ENCODE results near the gene SUV39H2.
"Not testable (repeated sequence)": the region's sequence is repeated elsewhere in the genome, so short reads cannot be mapped to it uniquely, and the experiment has no call there.

SUV39H2 gene

DNA sequence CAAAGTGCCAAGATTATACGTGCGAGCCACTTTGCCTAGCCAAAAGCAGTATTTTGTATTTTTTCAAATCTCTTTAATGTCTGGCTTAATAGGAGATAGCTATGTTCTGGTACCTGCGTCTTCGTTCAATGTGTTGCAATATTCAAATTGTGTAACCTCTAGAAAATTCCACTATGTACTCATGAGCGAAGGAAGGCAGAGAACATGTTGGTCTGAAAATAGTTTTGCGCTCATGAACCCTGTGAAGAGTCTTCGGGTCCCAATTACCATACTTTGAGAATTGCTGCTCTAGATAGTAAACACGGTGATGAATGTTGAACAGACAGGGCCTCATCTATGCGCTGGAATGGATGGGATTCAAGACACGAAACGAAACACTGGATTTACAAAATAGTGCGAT, 2.7 kb upstream of the SUV39H2 start:
- no peak for DNase-seq (ENCODE audit: low read depth in 2 of 2)

DNA sequence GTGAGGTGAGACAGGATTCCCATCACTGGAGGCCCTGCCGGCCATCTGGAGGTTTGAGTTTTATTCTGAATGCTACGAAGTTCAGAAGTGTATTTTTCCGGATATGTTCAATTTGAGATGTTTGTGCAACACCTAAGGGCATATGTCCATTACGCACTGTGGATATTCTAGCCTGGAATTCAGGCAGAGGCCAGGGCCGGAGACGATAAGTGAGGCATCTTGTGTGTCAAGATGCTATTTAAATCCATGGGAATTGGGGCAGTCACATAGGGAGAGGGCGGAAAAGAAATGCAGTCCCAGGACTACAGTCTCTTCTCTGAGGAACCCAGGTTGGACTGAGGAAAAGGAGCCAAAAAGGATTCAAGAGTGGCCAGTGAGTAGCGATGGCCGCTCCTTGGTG, 1.9 kb upstream of the SUV39H2 start:
- no peak for DNase-seq (ENCODE audit: low read depth in 2 of 2)

DNA sequence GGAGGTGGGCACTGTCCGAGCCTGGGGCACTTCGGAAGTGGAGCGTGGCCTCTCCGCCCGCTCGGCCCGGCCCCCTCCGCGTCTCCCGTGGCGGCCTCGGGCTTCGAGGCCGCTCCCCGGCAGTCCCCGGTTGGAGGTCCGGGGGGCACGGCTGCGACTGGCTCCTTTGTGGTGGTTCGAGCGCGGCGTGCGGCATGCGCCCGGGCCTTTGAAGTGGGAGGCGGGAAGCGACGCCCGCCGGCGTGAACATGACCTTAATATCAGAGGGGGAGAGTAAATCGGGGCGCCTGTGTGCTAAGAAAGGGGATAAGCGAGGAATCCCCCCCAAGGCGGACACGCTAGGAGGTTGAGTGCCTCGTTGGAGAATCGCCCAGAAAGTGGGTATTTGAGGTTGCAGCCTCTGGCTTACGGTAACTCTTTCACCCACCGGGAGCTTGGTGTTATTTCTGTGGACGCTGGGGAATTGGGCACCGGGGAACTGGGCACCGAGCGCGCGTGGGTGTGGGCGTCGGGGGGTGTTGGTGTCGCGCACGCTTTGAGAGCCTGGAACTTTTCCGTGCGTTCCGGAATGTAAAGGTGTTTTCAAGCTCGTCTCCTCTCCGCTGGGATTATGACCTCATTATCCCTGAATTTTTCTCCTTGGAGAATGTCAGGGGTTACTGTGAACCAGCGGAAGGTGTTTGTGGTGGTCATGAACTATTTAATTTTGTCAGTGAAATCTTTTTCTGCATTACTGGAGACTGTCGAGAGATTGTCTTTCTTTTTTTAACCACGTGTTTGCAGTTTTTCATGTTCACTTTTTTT, 660 bp downstream of the SUV39H2 start:
- peak in 1 of 2 donors; percentile 31 for DNase-seq (ENCODE audit: low read depth in 2 of 2)

DNA sequence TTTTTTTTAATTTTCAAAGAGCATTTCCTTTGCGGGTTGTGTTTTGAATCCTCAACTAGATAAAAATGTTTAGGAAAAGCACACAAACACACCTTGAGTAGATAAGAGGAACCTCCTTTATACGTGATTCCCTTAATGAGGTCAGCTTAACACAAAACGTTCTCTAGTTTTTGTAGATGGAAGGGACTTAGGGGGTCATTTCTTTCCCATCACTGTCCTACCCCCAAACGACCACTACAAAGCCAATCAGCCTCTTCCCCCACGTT, 1.2 kb downstream of the SUV39H2 start:
- no peak for DNase-seq (ENCODE audit: low read depth in 2 of 2)

DNA sequence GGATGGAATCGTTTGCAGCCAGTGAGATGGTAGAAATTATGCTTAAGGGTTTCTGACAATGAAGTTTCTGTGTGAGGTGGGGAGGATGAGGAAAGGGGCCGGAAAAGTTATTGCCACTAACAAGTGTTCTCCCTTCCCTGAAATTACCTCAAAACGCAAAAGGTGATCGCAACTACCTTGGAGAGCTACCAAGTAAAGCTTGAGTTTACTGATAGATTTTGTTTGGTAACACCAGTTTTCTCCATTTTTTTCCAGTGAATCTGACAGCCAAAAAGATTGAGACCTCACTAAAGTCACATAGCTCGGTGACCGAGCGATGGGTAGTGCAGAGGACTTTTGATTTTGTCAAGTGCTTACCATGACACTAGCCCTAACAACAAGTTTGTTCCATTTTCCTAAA, 1.6 kb downstream of the SUV39H2 start:
- no peak for DNase-seq (ENCODE audit: low read depth in 2 of 2)

DNA sequence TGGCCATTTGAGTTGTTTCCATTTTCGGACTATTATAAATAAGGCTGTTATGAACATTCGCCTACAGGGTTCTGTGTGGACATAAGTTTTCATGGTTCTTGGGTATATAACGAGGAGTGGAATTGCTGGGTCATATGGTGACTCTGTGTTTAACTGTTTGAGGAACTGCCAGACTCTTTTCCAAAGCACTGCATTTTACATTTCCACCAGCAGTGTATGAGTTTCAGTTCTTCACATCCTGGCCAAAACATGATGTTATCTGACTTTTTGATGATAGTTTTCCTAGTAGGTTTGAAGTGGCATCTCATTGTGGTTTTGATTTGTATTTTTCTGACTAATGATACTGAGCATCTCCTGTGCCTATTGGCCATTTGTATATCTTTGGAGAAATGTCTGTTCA, 5.4 kb downstream of the SUV39H2 start:
- no peak for DNase-seq (ENCODE audit: low read depth in 2 of 2)

DNA sequence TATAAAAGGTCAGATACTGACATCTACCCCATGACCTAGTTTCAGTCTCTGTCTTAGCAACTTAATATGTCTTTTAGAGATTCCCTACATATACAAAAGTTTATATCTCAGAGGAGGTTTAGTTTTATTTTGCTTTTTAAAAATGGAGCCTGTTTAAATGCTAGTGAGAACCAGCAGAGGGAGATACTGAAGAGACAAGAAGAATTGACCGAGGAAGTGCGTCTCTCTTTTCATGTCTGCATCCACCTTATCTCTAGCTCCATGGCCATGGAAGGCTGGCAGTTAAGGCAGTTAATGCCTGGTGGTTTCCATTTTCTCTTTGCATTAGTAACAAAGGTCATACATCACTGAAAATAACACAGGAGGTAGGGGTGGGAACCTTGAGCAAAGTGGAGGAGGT, 10.7 kb downstream of the SUV39H2 start:
- no peak for DNase-seq (ENCODE audit: low read depth in 2 of 2)

DNA sequence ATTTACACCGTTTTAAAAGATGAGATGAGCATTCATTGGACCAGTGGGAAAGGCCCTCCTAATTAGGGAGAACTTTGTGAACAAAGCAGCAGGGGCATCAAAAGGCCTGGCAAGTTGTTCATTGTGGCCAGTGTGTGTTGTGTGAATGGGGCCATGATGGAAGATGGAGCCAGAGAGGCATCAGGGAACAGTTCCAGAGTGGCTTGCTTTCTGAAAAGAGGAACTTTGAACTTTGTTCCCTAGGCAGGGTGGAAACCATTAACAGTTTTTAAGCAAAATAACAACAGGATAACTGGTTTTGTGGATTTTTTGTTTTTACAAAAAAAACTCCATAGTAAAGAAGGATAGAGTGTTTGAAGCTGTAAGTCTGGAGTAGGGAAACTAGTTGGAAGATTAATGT, 12.5 kb downstream of the SUV39H2 start:
- DNase-seq (ENCODE audit: low read depth in 2 of 2) = no peak

DNA sequence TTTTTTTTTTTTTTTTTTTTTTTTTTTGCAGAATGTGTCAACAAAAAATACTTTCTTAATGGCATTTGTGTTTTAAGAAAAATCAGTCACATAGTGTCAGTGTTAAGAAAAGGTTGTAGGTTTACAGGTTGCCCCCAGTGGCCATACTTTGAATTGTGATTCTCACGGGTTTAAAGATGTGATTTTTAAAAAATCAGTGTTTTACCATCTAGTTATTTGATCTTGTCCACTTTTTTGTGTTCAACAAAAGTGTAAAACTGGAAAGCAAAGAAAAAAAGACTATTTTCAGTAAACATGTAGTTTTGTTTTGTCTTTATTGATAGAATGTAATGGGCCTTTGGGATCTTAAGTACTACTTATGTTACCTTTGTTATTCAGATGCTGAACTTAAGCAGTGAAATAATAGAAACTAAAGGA, 25.7 kb downstream of the SUV39H2 start:
- no peak for DNase-seq (ENCODE audit: low read depth in 2 of 2)

DNA sequence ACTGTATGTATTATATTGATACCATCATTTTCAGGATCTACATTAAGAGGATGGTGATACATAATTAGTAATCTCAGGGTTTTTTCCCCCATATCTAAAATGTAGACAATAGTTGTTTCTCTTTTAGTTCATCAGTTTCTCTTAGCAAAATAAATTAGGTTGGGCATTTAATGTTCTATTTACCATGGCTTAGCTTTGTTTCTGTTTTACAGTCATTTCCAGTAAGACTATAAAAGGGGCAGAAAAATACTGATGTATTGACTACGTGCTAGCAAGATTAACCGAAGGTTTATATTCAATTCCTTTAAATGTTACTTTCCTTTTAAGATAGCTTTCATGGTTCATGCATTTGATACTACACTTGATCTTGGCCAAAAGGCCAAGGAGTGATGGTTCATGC, 26.2 kb downstream of the SUV39H2 start:
- DNase-seq (ENCODE audit: low read depth in 2 of 2) = no peak

DNA sequence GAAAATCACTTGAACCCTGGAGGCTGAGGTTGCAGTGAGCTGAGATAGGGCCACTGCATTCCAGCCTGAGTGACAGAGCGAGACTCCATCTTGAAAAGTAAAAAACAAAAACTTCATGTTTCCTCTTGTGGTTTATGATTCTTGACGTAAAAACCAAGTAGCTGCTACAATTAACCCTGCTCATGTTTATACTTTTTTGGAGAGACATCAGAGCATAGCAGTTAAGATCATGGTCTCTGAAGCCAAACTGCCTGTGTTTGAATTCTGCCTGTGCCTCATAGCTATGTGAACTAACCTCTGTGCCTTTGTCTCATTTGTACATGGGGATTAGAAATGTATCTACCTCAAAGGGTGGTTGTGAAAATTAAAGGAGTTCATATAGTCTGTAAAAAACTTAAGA, 27.2 kb downstream of the SUV39H2 start:
- no peak for DNase-seq (ENCODE audit: low read depth in 2 of 2)

DNA sequence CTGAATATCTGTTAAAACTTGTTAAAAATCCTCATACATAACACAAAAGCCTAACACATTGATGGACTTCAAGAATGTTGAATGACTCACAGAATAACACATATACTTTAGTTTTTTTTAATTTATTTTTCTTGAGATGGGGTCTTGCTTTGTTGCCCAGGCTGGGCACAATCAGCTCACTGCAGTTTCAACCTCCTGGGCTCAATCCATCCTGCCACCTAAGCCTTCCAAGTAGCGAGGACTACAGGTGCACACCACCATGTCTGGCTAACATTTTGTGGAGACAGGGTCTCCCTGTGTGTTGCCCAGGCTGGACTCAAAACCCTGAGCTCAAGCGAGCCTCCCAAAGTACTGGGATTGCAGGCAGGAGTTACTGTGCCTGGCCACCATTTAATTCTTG, 28.1 kb downstream of the SUV39H2 start:
- DNase-seq (ENCODE audit: low read depth in 2 of 2) = no peak

DNA sequence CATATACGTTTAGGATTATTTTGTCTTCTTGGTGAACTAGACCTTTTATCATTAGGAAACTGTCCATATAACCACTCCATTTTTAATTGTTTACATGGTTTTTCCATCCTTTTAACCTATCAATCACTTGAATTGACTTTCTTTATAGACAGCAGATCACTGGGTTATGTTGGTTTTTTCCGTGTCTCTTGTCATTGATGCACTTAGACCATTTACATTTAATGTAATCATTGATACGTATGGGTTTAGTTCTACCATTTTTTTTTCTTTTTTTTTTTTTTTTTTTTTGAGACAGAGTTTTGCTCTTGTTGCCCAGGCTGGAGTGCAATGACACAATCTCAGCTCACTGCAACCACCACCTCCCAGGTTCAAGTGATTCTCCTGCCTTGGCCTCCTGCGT, 28.9 kb downstream of the SUV39H2 start:
- DNase-seq (ENCODE audit: low read depth in 2 of 2) = not testable (repeated sequence)

DNA sequence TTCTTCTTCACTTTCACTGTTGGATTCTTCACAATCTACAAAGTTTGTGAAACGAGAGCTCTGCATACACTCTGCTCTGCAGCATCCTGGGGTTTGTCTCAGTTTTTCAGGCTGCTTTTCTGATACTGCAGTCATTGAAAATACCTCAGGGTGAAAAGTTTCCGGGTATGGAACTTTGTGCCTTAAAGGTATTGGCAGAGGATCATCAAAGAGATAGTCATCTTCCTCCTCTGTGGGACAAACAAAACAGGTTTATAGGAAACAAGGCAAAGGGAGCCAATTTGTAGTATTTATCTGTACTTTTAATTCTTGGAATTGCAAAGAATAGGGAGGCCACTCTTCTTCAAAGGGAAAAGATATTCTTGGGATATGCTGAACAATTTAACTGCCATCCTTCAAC, 30.4 kb downstream of the SUV39H2 start:
- DNase-seq (ENCODE audit: low read depth in 2 of 2) = no peak

DNA sequence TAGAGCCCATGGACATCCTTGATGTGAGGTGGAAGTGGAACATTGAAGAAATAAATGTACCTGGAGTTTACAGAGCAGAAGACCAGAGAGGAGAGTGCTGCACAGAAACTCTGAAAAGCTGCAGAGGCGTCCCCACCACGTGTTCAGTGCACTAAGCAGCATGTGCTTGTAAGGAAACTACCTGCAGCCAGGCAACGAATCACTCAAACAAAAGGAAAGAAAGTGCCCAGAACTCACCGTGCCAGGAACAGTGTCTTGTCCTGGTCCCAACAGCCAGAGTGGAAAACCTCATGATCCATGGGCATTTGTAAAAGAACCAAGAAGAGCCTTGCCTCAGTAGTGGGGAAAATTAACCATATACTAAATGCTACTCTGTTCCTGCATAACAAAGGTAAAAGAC, 32.3 kb downstream of the SUV39H2 start:
- no peak for DNase-seq (ENCODE audit: low read depth in 2 of 2)

DNA sequence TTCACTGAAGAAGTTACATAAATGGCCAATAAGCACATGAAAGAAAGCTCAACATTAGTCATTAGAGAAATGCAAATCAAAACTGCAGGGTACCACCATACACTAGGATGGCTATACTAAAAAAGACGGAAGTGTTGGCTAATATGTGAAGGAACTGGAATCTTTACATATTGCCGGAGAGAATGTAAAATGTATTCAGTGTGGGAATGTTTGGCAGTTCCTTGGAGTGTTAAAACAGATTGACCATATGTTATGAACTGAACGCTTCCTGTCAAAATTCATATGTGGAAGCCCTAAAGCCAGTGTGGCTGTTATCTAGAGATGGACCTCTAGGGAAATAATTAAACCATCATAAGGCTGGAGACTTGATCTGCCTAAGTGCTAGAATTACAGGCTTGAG, 33.1 kb downstream of the SUV39H2 start:
- no peak for DNase-seq (ENCODE audit: low read depth in 2 of 2)

DNA sequence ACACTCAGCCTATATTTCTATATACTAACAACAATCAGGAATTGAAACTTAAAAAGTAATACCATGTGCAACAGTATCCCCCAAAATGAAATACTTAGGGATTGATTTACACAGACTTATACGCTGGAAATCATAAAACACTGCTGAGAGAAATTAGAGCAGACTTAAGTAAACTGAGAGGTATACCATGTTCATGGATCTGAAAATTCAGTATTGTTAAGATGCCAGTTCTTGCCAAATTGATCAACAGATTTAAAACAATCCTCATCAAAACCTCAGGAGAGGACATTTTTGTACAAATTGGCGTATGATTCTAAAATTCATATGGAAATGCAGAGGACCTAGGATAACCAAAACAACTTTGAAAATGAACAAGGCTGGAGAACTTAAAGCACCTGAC, 37.9 kb downstream of the SUV39H2 start:
- no peak for DNase-seq (ENCODE audit: low read depth in 2 of 2)

DNA sequence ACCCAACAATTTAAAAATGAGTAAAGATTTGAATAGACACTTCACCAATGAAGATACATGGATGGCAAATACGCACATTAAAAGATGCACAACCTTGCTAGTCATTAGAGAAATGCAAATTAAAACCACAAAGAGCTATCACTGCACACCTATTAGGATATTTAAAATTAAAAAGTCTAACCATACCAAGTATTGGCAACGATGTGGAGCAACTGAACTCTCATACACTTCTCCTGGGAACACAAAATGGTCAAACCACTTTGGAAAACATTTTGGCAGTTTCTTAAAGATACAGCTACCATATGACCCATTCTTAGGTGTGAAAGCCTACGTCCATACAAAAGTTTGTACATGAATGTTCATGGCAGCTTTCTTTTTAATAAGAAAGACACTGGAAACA, 39.2 kb downstream of the SUV39H2 start:
- DNase-seq (ENCODE audit: low read depth in 2 of 2) = no peak

DNA sequence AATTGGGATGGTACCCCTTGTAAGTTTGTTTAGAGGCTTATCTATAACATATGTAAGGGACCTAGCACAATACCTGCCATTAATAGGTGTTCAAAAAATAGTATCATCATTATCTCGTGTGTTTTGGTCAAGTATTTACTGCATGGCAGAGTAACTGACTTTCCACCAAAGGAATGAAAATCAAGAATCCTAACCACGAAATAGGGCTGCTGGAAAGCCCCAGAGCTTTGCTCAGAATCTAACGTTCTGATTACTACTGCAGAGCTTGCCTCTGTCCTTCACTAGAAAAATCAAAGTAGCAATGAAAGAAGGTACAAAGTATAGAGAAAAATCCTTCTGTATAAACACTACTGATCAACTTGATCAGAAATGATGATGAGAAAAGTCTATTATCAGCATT, 40.3 kb downstream of the SUV39H2 start:
- no peak for DNase-seq (ENCODE audit: low read depth in 2 of 2)

DNA sequence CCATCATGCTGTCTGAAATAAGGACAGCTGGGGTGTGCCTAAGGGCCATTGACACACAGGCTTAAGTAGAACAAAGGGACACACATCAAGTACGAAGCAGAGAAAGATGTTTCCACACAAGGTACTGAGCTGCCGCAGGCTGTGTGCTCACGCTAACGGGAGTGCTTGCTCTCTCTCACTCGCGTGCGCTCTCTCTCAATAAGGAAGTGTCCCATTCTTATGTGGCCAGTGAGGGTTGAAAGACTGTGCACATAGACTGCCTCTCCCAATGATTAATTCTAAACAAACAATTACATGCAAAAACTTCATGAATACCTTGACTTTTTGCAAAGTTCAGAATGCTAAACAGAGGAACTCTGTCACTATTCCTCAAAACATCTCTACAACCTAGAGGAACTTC, 45.3 kb downstream of the SUV39H2 start:
- DNase-seq (ENCODE audit: low read depth in 2 of 2) = no peak

DNA sequence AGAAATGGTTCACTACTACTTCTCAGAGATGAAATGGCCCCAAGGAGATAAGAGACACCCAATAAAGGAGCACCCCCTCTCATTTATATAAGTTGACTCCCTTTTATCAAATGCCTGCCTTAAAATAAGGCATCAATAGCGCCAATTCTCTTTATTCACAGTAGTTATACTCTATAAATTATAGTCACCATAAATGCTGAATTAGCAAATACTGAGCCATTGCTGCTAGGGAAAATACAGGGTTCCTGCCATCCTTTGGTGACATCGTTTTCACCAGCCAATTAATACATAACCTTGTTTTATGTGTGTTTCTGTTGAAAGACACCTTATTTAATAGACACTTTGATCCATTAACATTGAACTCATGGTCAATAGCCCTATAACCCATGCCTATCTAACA, 46.6 kb downstream of the SUV39H2 start:
- no peak for DNase-seq (ENCODE audit: low read depth in 2 of 2)

DNA sequence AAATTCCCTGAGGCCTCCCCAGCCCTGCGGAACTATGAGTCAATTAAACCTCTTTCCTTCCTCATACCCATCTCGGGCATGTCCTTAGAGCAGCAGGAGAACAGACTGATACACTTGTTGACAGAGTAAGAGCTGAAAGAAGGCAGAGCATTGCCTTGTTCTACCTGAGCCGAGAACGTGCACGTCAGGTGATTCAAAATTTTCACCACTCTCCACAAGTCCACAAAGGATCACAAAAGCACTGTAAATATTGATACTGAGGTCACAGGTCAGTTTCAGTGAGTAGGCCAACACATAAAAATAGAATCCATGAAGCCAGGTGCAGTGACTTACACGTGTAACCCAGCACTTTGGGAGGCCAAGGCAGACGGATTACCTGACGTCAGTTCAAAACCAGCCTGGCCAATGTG, 47.4 kb downstream of the SUV39H2 start:
- DNase-seq (ENCODE audit: low read depth in 2 of 2) = no peak

DNA sequence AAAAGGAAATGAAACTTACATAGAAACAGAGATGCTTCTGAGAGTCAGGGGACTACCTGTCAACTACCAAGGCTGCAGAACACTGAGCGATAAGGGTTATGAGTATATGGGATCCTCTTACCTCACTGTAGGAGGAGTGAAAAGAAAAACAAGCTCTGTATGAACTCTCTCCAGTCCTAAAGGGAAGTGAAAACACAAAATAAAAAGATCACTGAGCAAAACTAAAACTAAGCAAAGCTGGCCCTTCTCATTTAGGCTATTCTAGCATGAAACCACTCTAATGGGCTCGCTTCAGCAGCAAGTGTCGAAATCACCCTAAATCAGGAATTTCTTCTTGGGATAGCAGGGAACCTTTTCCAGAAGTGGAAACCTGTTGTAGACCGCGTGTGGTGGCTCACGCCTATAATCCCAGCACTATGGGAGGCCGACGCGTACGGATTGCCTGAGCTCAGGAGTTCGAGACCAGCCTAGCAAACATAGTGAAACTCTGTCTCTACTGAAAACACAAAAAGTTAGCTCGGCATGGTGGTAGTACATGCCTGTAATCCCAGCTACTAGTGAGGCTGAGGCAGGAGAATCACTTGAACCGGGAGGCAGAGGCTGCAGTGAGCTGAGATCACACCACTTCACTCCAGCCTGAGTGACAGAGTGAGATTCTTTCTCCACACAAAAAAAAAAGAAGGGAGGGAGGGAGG, 48.2 kb downstream of the SUV39H2 start:
- no peak for DNase-seq (ENCODE audit: low read depth in 2 of 2)

DNA sequence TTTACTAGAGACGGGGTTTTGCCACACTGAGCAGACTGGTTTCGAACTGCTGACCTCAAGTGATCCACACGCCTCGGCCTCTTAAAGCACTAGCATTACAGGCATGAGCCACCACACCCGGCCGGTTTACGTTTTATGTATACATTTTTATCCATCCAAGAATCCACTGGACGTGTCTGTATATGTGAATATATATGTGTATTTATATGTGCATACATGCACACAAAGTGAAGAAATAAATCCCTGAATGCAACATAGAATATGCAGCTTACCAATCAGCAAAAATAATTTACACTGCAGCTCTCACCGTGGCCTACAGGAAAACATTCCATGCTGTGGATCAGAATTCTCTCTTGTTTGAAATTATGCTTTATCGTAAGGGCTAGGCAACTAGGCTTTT, 51.9 kb downstream of the SUV39H2 start:
- no peak for DNase-seq (ENCODE audit: low read depth in 2 of 2)
